Pons (tissue), 1 donor: ENCODE data around the gene NXN.
"Not testable (repeated sequence)": the region's sequence is repeated elsewhere in the genome, so short reads cannot be mapped to it uniquely, and the experiment has no call there.

Experiments used
- DNase-seq: peaks from one replicate; pipeline ENCODE4 v3.0.0-alpha.2; 2016; ENCODE audit warnings: low spot score

NXN gene

GRCh38 chr17:773016-773415 lies 206.6 kb downstream of the NXN start:
- peak; percentile 17 for DNase-seq

DNA sequence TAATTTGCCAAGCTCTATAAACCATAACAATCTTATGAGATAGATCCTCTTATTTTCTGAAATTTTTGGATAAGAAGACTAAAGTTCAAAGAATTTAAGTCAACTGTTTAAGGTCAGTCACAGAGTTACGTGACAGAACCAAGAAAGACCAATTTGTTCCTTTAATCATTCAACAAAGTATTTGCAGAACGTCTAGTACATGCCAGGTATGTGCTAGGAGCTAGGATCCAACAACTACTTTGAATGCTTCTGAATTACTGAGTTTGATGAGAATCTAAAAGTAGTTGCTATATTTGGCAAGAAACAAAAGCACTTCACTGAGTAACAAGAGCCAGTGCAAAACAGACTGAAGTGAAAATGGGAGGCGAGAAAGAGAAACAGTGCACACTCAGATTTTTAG lies 212.5 kb downstream of the NXN start:
- DNase-seq, result no peak

DNA sequence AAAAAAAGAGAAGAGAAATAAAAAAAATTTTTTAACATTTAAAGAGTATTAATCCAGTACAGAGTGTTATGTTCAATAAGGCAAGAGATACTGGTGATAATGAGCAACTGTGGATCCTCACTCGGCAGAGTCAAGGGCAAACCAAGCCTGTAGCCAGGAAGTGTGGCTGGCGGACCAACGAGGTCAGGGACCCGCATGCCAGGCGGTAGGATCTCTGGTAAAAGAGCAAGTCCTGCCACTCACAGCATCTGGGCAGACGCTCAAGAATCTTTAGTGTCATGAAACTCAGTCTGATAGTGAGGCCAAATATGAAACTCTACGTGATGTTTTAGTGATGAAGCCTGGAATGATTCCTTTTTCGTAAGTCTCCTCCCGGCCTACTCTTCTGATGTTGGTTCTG lies 219.2 kb downstream of the NXN start:
- no peak for DNase-seq

DNA sequence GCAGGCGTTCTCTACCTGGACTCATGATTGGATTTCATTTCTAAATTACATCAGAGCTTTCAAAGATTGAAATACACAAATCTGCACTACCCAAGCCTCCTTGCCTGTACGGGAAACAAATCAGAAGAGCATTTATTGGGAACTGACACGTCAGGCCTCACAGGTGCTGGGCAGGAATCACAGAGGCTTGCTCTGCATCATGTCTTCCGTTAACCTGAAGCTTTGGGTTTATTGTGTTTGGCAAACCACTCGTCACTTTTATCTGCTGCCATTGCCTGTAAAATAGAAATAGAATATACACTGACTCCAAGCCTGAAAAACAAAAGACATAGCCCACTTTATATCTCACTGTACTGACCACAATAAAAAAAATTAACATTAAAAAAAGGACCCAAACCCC lies 219.6 kb downstream of the NXN start:
- DNase-seq, result no peak

DNA sequence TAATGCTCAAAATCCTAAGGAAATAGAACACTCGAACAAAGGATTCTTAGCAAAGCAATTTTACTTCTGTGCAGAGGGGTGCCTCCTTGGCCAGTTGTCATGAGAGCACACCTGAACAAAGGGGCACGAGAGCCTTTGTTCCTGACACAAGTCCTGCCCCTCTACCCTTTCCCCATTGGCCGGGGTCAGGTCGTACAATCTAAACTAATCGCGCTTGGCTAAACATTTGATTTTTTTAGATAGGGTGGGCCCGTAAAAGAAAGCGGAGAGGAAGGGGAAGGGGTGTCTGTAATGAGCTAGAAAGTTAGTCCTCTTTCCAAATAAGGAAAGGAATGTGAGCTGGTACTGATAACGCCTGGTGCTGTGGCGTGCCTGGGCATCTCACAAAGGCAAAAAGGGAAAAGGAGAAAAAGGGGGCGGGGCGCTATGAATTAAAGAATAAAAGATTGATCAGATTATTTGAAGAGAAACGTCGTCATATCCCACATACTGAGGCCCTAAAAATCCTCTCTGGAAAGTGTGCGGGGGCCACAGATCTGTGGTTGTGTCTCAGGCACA lies 223.5 kb downstream of the NXN start:
- not testable (repeated sequence) for DNase-seq

DNA sequence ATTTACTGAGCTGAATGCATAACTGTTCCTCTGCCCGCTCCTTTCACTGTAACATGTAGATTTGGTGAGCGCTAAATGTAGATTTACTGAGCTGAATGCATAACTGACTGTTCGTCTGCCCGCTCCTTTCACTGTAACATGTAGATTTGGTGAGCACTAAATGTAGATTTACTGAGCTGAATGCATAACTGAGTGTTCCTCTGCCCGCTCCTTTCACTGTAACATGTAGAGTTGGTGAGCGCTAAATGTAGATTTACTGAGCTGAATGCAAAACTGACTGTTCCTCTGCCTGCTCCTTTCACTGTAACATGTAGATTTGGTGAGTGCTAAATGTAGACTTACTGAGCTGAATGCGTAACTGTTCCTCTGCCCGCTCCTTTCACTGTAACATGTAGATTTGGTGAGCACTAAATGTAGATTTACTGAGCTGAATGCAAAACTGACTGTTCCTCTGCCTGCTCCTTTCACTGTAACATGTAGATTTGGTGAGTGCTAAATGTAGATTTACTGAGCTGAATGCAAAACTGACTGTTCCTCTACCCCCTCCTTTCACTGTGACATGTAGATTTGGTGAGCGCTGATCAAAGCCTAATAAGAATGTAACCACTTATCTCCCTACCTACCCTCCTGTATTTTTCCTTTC lies 224.1 kb downstream of the NXN start:
- DNase-seq, result not testable (repeated sequence)

DNA sequence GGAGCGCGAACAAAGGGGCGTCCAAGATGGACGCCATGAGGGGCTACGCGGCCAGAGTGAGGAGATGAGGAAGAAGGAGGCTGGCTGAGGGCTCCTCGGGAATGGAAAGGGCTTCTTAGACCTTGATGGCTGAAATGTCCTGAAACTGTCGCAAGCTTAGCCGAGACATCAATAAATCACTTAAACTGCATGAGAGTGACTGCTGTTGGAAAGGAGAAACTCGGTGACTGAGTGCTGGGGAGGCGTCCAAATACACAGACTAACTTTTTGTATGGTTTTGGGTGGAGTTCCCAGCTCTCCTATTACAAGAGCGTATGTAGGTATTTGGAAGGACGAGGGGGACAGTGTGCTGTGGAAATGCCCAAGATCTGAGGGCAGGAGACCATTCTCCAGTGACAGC lies 226.2 kb downstream of the NXN start:
- no peak for DNase-seq

GRCh38 chr17:752620-753219 lies 226.9 kb downstream of the NXN start:
- no peak for DNase-seq

DNA sequence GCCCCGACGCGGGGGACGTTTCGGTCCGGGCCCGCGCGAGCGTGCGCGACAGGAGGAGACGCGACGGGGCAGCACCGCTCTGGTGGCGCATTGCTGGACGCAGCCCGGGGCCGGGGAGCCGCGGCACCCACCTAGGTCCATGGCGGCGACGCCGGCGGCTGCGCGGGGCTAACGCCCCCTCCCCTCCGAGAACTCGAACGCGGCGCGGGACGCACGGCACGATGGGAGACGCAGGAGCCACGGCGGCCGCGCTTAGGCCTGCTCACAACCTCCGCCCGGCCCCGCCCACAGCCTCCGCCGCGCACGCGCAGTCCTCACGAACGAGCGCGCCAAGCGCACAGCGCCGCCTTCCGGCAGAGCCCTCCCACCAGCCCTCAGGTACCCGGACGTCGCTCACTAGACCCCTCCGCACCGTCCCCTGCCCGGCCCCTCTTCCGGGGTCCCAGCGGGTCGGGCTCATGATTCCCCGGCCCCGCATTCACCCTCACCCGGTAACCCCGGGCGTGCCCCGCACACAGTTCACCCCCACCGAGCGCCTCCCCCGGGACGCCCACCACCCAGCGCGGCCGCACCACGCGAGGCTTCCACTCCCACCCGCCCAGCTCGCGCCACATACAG lies 227.5 kb downstream of the NXN start, which contains the start of gene GEMIN4:
GEMIN4 (minus strand) TSS at position 263 of the 618 bp plus-strand sequence; CDS start at position 141, 122 bp downstream.
- DNase-seq, result peak; percentile 76

GRCh38 chr17:751269-752001 lies 228.1 kb downstream of the NXN start:
- no peak for DNase-seq

DNA sequence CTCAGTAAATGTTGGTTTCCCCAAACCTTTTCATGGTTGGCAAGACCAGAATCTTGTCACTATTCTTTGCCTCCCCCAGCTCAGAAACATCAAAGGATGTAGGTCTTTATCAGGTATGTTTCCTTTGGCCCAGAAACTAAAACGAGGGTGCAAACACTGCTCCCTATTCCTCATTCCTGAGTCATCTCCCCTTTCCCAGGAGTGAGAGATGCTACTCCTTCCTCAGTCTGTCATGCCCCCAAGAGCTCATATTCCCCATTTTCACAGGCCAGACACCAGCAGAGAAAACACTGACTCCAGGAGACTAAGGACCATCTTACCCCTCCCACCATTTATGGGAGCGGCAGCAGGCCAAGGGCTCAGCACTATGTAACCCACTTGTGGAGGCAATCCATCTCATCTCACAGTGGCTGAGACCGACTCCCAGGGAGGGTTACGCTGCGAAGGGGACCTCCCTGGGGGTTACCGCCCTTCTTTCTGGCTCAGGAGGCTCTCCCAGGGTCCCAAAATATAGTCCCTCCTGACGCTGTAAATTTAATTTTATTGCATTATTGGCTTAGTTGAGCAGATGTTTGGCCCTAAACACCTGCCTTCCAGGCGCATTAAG lies 229.0 kb downstream of the NXN start:
- DNase-seq, result no peak

GRCh38 chr17:749359-749758 lies 230.2 kb downstream of the NXN start:
- not testable (repeated sequence) for DNase-seq
